Breast epithelium (tissue), 4 donors: Measurements from ENCODE around the gene ENTPD1. TPM values are rescaled to one million over a fixed set of nuclear protein-coding genes. Genes with fewer than 3 reads are reported as not detected.
A peak's percentile ranks its signal among the peaks of the same experiment; 100 is the strongest.

Experiments
- DNase-seq, 2 donors: peaks; one replicate each; pipeline ENCODE4 v3.0.0-alpha.2; 2019; ENCODE audit warnings: low spot score in 2 of 2
- H3K27ac ChIP-seq, 2 donors: fragments of 200-600 bp; sonication (generic) in 1 of 2; one replicate each; pipeline ENCODE4 v1.5.1; 2016 to 2019; ENCODE audit warnings: mild to moderate bottlenecking in 1 of 2
- H3K27me3 ChIP-seq, 2 donors: fragments of 200-600 bp; sonication (generic) in 1 of 2; one replicate each; pipeline versions ENCODE4 v1.5.1 to v1.6.0; 2017 to 2019; ENCODE audit warnings: control low read depth in 1 of 2, mild to moderate bottlenecking in 1 of 2
- H3K36me3 ChIP-seq: fragments of 200-600 bp; one replicate; pipeline ENCODE4 v1.5.1; 2019
- H3K4me1 ChIP-seq, 2 donors: fragments of 200-600 bp; sonication (generic); one replicate each; pipeline ENCODE4 v1.5.1; 2016 to 2019; ENCODE audit warnings: control low read depth in 1 of 2
- H3K4me3 ChIP-seq, 3 donors: fragments of 200-600 bp; sonication (generic); 1 replicate in 2 of 3; 2 replicates in 1 of 3; pipeline ENCODE4 v1.5.1; 2016 to 2019; ENCODE audit warnings: mild to moderate bottlenecking in 3 of 3, moderate library complexity in 2 of 3
- H3K9me3 ChIP-seq, 2 donors: fragments of 200-600 bp; sonication (generic) in 1 of 2; one replicate each; pipeline ENCODE4 v1.5.1; 2016 to 2019; ENCODE audit warnings: control low read depth in 1 of 2
- POLR2A ChIP-seq: fragments of 450-650 bp; IDR thresholded peaks from one replicate; pipeline ENCODE4 v1.6.1; 2016; ENCODE audit warnings: antibody characterized with exemption, mild to moderate bottlenecking, moderate library complexity
- POLR2AphosphoS5 ChIP-seq, 3 donors: sonication (generic); formaldehyde crosslinking; IDR thresholded peaks; one replicate each; pipeline ENCODE4 v1.6.1; 2017; ENCODE audit warnings: antibody characterized with exemption in 3 of 3
- intact Hi-C: fragments of 100-400 bp; cut with DNase I; formaldehyde crosslinking; loops from one replicate; pipeline ENCODE4 v1.15.1; 2023; ENCODE audit warnings: low total_unique reads
- total RNA-seq, 3 donors: library from RNA; depleted of rRNA; stranded (reverse); fragments of >200 nt; gene quantifications; one replicate each; pipeline ENCODE4 v1.1.0, GENCODE V29; 2016
- TF ChIP-seq, protein P1 (sequence below), 3 donors: fragments of 450-650 bp; IDR thresholded peaks; one replicate each; pipeline ENCODE4 v1.5.1; 2016 to 2017; ENCODE audit warnings: antibody characterized with exemption in 3 of 3, mild to moderate bottlenecking in 3 of 3, moderate library complexity in 3 of 3

Gene ENTPD1
- total RNA-seq, 3 donors from 2014 or later: 17.4 to 26.9 (median 18.4) TPM

GRCh38 chr10:95783741-95784140, 27.8 kb downstream of the ENTPD1 start:
- Histone ChIP-seq H3K4me1 (no peaks in the 10 kb centered on the region), H3K36me3 (no peaks in the 10 kb centered on the region), H3K27me3 (no peaks in the 10 kb centered on the region), H3K27ac (no peak overlapping the region), H3K9me3 (no peaks in the 10 kb centered on the region), H3K4me3 (no peak overlapping the region)
- intact Hi-C loops: no loop called here
- TF ChIP-seq, protein P1, sequence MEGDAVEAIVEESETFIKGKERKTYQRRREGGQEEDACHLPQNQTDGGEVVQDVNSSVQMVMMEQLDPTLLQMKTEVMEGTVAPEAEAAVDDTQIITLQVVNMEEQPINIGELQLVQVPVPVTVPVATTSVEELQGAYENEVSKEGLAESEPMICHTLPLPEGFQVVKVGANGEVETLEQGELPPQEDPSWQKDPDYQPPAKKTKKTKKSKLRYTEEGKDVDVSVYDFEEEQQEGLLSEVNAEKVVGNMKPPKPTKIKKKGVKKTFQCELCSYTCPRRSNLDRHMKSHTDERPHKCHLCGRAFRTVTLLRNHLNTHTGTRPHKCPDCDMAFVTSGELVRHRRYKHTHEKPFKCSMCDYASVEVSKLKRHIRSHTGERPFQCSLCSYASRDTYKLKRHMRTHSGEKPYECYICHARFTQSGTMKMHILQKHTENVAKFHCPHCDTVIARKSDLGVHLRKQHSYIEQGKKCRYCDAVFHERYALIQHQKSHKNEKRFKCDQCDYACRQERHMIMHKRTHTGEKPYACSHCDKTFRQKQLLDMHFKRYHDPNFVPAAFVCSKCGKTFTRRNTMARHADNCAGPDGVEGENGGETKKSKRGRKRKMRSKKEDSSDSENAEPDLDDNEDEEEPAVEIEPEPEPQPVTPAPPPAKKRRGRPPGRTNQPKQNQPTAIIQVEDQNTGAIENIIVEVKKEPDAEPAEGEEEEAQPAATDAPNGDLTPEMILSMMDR (IDR thresholded peaks at IDR 0.05): no peak
- TF ChIP-seq POLR2A (no peak), POLR2AphosphoS5 (IDR thresholded peaks at IDR 0.05) (no peak)
- no peak for DNase-seq

DNA sequence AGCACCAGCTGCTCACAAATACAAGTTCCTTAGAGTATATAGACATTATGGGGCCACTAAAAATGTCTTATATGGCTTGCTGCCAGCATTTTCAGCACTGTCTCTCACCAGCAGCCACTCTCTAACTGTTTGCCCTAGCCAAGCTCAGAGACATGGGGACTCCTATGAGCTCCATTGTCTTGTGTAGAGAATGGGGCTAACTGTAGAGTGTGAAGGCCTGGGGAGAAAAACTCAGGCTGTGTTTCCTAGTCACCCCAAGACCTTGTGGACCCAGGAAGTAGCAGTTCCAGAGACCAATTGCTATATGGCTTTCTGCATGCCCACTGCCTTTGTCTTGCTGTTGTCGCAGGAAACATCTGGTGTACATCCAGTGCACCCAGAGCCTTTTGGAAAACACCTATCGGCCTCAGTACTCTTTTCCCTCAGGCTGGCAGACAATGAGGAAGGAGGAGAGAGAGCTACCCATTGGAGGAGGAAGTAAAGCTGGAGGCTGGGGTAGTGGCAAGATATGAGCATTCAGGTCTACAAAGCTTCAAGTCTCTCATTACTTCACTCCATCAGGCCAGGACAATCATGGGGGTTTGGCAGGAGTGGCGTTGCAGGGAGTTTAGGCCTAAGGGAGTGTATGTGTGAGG, 28.4 kb downstream of the ENTPD1 start:
- Histone ChIP-seq H3K9me3 (no peaks in the 10 kb centered on the region), H3K27me3 (no peaks in the 10 kb centered on the region), H3K27ac (no peak overlapping the region), H3K4me3 (no peak overlapping the region), H3K36me3 (no peaks in the 10 kb centered on the region), H3K4me1 (no peaks in the 10 kb centered on the region)
- intact Hi-C loops: no loop called here
- TF ChIP-seq POLR2A (no peak), POLR2AphosphoS5 (IDR thresholded peaks at IDR 0.05) (no peak)
- TF ChIP-seq, protein P1 (IDR thresholded peaks at IDR 0.05): no peak
- no peak for DNase-seq

- H3K27me3 ChIP-seq: no peaks in the 10 kb centered on the region
- no peaks in the 10 kb centered on the region for H3K9me3 ChIP-seq
- H3K36me3 ChIP-seq: no peaks in the 10 kb centered on the region
- TF ChIP-seq POLR2A: no peak
- intact Hi-C loops: no loop called here
- no peak overlapping the region for H3K4me3 ChIP-seq
- no peak overlapping the region for H3K27ac ChIP-seq
- no peaks in the 10 kb centered on the region for H3K4me1 ChIP-seq
- no peak for DNase-seq
Observed at GRCh38 chr10:95785317-95785716, 29.4 kb downstream of the ENTPD1 start.

- Histone ChIP-seq H3K27ac (peak overlapping the region in 1 of 2 donors; percentile 7), H3K4me3 (no peak overlapping the region), H3K4me1 (no peaks in the 10 kb centered on the region), H3K9me3 (no peaks in the 10 kb centered on the region), H3K27me3 (no peaks in the 10 kb centered on the region), H3K36me3 (no peaks in the 10 kb centered on the region)
- intact Hi-C loops: no loop called here
- TF ChIP-seq POLR2AphosphoS5 (IDR thresholded peaks at IDR 0.05) (no peak), POLR2A (no peak)
- TF ChIP-seq, protein P1 (IDR thresholded peaks at IDR 0.05): no peak
- DNase-seq: no peak
Observed at GRCh38 chr10:95785942-95786669, 30.1 kb downstream of the ENTPD1 start.

DNA sequence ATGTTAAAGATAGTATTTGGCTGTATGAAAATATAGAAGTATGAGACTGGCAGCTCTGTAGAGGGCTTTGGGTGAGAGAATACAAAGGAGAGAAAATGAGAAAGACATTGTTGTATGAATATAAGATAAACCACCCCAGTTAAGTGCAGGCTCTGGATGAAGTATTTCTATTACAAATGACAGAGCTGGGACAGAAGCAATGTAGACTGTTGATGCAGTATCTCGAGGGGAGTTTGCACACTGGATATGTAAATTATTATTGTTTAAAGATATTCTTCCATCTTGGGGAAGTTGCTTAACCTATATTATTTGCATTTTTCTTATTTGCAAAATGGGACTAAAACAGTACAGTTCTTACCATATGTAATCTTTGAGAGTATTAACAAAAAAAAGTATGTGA, 31.5 kb downstream of the ENTPD1 start:
- H3K9me3 ChIP-seq: no peaks in the 10 kb centered on the region
- no peaks in the 10 kb centered on the region for H3K4me1 ChIP-seq
- TF ChIP-seq, protein P1 (IDR thresholded peaks at IDR 0.05): no peak
- TF ChIP-seq POLR2AphosphoS5 (IDR thresholded peaks at IDR 0.05): no peak
- no peak for DNase-seq
- no peaks in the 10 kb centered on the region for H3K27me3 ChIP-seq
- H3K27ac ChIP-seq: no peak overlapping the region
- no peak overlapping the region for H3K4me3 ChIP-seq
- no peaks in the 10 kb centered on the region for H3K36me3 ChIP-seq
- intact Hi-C loops: no loop called here
